Activated naive CD4-positive, alpha-beta T cell treated with anti-CD3 and anti-CD28 coated beads, Interleukin-2, amount 10 ng/mL, durations not matched to agents 7 days and 5 days (primary cell): Measurements from ENCODE around the gene RIN2.

Source experiments
- CTCF ChIA-PET: fragments of 350-600 bp; sonication (Branson Sonifier 250); formaldehyde crosslinking; loops from one replicate; lab custom pipeline; 2021; ENCODE audit warnings: antibody characterized with exemption; lab: Charles Lee
- DNase-seq: peaks from one replicate; pipeline ENCODE4 v3.0.0-alpha.2; 2020
- H3K27ac Mint-ChIP-seq: one replicate; pipeline ENCODE4 v1.8.0; 2021; ENCODE audit warnings: mild to moderate bottlenecking, moderate library complexity, mixed read lengths
- H3K27me3 Mint-ChIP-seq: one replicate; pipeline ENCODE4 v1.8.0; 2021; ENCODE audit warnings: mild to moderate bottlenecking, mixed read lengths
- H3K36me3 Mint-ChIP-seq: one replicate; pipeline ENCODE4 v1.8.0; 2021; ENCODE audit warnings: mixed read lengths
- H3K4me1 Mint-ChIP-seq: one replicate; pipeline ENCODE4 v1.8.0; 2021; ENCODE audit warnings: mixed read lengths
- H3K4me3 Mint-ChIP-seq: one replicate; pipeline ENCODE4 v1.8.0; 2021; ENCODE audit warnings: mild to moderate bottlenecking, moderate library complexity, mixed read lengths
- H3K9me3 Mint-ChIP-seq: one replicate; pipeline ENCODE4 v1.8.0; 2021; ENCODE audit warnings: mixed read lengths

The RIN2 gene

DNA sequence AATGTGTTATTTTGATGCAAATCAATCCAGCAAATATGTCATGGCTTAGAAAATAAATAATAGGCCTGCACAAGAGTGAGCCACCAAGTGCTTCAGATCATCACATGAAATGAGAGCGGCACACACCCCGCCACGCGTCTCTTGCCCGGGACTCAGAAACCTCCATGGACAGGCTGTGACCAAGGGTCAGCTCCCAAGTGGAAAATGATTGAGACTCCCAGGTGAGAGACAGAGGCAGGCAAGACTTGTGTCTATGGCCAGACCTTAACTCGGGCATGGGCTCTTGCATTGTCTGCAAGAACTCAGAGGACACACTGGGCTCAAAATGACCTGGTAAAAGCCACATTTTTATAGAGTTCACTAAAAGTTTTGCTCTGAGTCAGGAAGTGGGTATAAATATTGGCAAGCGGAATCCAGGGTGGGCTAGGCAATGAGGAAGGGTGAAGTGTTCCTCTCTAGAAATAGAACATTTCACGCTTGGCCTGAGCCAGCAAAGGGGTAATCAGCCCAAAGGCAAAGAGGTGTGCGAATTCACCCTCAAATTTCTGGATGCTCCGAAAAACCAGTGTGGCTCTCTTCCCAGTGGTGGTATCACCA is 30.7 kb upstream of the RIN2 start:
- CTCF ChIA-PET, result no interaction called here
- Mint-ChIP-seq H3K9me3 (no peaks in the 10 kb centered on the region), H3K27me3 (peaks cover 3% of the 10 kb centered on the region), H3K4me3 (no peak overlapping the region), H3K36me3 (no peaks in the 10 kb centered on the region), H3K4me1 (no peaks in the 10 kb centered on the region), H3K27ac (no peak overlapping the region)
- DNase-seq, result no peak

GRCh38 chr20:19729672-19730071 is 28.4 kb upstream of the RIN2 start:
- peaks cover 3% of the 10 kb centered on the region for H3K27me3 Mint-ChIP-seq
- CTCF ChIA-PET, result no interaction called here
- no peak overlapping the region for H3K4me3 Mint-ChIP-seq
- no peaks in the 10 kb centered on the region for H3K4me1 Mint-ChIP-seq
- no peak for DNase-seq
- H3K9me3 Mint-ChIP-seq, result no peaks in the 10 kb centered on the region
- no peak overlapping the region for H3K27ac Mint-ChIP-seq
- no peaks in the 10 kb centered on the region for H3K36me3 Mint-ChIP-seq

- no peaks in the 10 kb centered on the region for H3K4me1 Mint-ChIP-seq
- peaks cover 3% of the 10 kb centered on the region for H3K27me3 Mint-ChIP-seq
- no peak for DNase-seq
- no peaks in the 10 kb centered on the region for H3K9me3 Mint-ChIP-seq
- H3K4me3 Mint-ChIP-seq, result no peak overlapping the region
- no peak overlapping the region for H3K27ac Mint-ChIP-seq
- H3K36me3 Mint-ChIP-seq, result no peaks in the 10 kb centered on the region
- CTCF ChIA-PET, result no interaction called here
Observed at GRCh38 chr20:19730706-19731105, 27.4 kb upstream of the RIN2 start.

GRCh38 chr20:19734811-19735210 is 23.2 kb upstream of the RIN2 start:
- Mint-ChIP-seq H3K9me3 (no peaks in the 10 kb centered on the region), H3K27me3 (peaks cover 5% of the 10 kb centered on the region), H3K27ac (no peak overlapping the region), H3K4me1 (no peaks in the 10 kb centered on the region), H3K4me3 (no peak overlapping the region), H3K36me3 (no peaks in the 10 kb centered on the region)
- DNase-seq, result no peak
- CTCF ChIA-PET, result no interaction called here

DNA sequence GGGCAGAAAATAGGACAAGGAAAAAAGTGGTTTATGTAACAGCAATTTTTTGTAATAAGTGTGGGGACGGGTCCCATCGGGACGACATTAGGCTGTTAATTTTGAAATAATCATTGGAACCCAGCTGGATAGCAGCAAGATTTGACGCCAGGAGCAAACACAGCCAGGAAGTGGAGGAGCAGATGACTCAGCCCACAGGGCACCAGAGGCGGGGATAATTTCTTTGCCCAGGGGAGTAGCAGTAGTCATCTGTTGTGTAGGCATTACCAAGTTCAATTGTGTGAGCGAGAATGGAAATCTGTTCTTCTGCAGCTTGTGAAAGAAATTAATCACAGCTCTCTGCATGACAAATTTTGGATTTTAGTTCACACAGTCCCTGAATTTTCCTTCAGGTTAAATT is 22.6 kb upstream of the RIN2 start:
- Mint-ChIP-seq H3K9me3 (no peaks in the 10 kb centered on the region), H3K27ac (no peak overlapping the region), H3K4me1 (no peaks in the 10 kb centered on the region), H3K4me3 (no peak overlapping the region), H3K36me3 (no peaks in the 10 kb centered on the region), H3K27me3 (peaks cover 8% of the 10 kb centered on the region)
- no peak for DNase-seq
- CTCF ChIA-PET, result no interaction called here

DNA sequence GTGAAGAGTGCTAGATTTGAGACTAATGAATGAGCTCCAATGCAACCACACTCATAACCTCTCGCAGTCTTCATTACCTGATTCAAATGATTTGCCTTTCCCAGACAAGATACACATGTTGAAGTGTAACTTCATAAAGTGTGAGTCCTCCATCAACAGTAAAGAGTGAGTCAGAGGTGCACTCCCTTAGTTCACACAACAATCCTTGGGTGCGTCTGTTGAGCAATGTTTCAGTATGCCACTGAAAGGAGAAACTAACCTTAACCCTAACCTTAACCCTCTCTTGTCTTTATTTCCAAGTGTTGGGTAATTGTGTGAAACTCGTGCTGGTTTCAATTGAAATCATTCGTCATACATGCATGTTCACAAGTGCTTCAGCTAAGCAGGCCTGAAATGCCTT is 21.0 kb upstream of the RIN2 start:
- Mint-ChIP-seq H3K36me3 (no peaks in the 10 kb centered on the region), H3K4me1 (no peaks in the 10 kb centered on the region), H3K27ac (no peak overlapping the region), H3K9me3 (no peaks in the 10 kb centered on the region), H3K4me3 (no peak overlapping the region), H3K27me3 (peaks cover 8% of the 10 kb centered on the region)
- no peak for DNase-seq
- CTCF ChIA-PET, result no interaction called here

DNA sequence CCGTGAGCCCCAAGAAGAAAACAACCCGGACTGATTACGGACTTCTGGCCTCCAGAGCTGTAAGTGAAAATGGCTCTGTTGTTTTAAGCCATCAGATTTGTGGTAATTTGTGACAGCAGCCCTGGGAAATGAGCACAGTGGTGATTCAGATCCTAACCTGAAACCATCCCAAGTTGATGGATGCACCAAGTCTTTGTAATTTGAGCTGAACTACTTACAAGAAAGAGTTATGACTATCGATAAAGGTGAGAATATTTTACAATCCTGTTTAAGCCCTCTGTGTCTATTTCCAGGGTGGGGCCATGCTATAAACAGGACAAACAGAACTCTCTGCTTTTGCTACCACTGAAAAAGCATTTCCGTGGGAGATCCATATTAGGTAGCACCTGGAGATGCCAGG is 19.1 kb upstream of the RIN2 start:
- CTCF ChIA-PET, result no interaction called here
- Mint-ChIP-seq H3K4me1 (no peaks in the 10 kb centered on the region), H3K9me3 (no peaks in the 10 kb centered on the region), H3K27me3 (peaks cover 13% of the 10 kb centered on the region), H3K36me3 (no peaks in the 10 kb centered on the region), H3K27ac (no peak overlapping the region), H3K4me3 (no peak overlapping the region)
- no peak for DNase-seq

- H3K36me3 Mint-ChIP-seq, result no peaks in the 10 kb centered on the region
- no peak for DNase-seq
- peaks cover 13% of the 10 kb centered on the region for H3K27me3 Mint-ChIP-seq
- H3K9me3 Mint-ChIP-seq, result no peaks in the 10 kb centered on the region
- CTCF ChIA-PET, result no interaction called here
- no peak overlapping the region for H3K4me3 Mint-ChIP-seq
- H3K27ac Mint-ChIP-seq, result no peak overlapping the region
- H3K4me1 Mint-ChIP-seq, result no peaks in the 10 kb centered on the region
Observed at GRCh38 chr20:19739351-19739750, 18.7 kb upstream of the RIN2 start.

DNA sequence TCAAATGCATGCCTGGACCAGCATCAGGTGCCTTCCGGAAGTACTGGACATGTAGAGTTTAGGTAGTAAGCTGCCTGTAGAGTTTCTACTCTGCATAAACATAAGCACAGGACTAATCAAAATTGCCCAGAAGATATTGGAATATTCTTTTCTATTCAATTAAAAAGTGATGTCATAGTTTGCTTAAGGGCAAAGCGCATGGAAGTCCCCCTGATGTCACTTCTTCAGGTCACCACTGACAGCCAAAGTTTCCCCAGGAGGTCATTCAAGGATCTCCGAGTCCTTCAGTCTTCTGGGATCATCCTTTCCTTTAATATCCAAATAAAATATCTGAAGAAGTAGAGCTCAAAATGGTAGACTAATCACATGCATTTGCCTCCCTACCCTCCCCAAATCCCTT is 17.5 kb upstream of the RIN2 start:
- CTCF ChIA-PET, result interaction anchor here (0.7 kb wide), 1 partner anchor 126 kb away, joined by 3 read pairs; no protein-coding TSS in a partner anchor
- no peak for DNase-seq

DNA sequence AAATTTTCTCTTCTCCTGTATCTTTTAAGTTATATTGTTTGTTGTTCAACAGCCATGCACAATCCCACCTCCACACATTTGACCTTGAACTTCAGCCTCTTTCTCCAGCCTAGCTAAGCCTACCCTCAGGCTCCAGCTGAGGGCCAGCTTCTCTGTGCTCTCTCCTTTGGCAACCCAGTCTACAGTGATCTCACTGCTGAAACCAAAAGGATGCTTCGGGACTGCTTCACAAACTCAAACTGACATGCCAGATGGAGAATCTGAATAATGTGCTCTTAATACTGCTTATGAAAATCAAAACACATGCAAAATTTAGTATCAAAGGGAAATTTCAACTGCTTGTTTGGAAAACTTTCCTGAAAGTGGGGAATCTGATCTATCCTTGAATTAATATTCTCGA is 16.1 kb upstream of the RIN2 start:
- CTCF ChIA-PET, result no interaction called here
- Mint-ChIP-seq H3K27me3 (peaks cover 13% of the 10 kb centered on the region), H3K4me1 (no peaks in the 10 kb centered on the region), H3K27ac (no peak overlapping the region), H3K4me3 (no peak overlapping the region), H3K36me3 (no peaks in the 10 kb centered on the region), H3K9me3 (no peaks in the 10 kb centered on the region)
- no peak for DNase-seq

More for the DNA sequence above, 17.5 kb upstream of the RIN2 start:
- H3K9me3 Mint-ChIP-seq, result no peaks in the 10 kb centered on the region
- peaks cover 13% of the 10 kb centered on the region for H3K27me3 Mint-ChIP-seq
- H3K27ac Mint-ChIP-seq, result no peak overlapping the region
- no peaks in the 10 kb centered on the region for H3K36me3 Mint-ChIP-seq
- no peaks in the 10 kb centered on the region for H3K4me1 Mint-ChIP-seq
- no peak overlapping the region for H3K4me3 Mint-ChIP-seq

DNA sequence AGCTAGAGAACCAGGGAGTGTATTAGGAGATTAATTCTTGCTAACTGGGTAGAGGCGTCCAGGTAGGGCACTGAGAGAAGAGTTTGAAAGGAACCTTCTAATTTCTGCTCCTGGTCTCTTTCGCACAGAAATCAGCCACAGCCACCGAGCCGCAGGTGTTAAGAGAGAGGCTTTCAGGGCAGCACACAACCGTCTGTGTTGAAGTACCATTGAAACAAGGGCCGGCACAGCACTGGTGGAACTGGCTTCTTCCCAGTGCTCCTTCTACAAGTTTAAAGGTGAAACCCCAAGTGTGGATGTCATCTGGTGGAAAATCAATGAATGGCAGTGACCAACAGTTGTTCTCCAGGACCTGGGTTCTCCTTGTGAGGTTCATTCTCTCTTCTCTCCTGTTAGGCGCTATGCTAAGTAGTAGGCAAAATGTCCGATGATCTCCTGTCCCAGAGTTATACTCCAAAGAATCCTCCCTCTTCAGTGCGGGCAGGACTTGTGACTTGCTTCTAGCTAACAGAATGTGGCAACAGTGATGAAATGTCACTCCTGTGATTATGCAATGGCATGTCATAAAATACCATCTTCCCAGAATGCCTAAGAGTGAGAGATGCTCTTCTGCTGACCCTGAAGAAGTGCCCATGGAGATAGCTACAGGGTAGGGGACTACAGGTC is 15.0 kb upstream of the RIN2 start:
- CTCF ChIA-PET, result no interaction called here
- no peak for DNase-seq
- no peak overlapping the region for H3K4me3 Mint-ChIP-seq
- no peaks in the 10 kb centered on the region for H3K4me1 Mint-ChIP-seq
- H3K9me3 Mint-ChIP-seq, result no peaks in the 10 kb centered on the region
- H3K36me3 Mint-ChIP-seq, result no peaks in the 10 kb centered on the region
- peaks cover 13% of the 10 kb centered on the region for H3K27me3 Mint-ChIP-seq
- H3K27ac Mint-ChIP-seq, result no peak overlapping the region

GRCh38 chr20:19743640-19743995 is 14.4 kb upstream of the RIN2 start:
- H3K27ac Mint-ChIP-seq, result no peak overlapping the region
- H3K4me1 Mint-ChIP-seq, result no peaks in the 10 kb centered on the region
- peaks cover 13% of the 10 kb centered on the region for H3K27me3 Mint-ChIP-seq
- DNase-seq, result no peak
- no peak overlapping the region for H3K4me3 Mint-ChIP-seq
- CTCF ChIA-PET, result no interaction called here
- no peaks in the 10 kb centered on the region for H3K9me3 Mint-ChIP-seq
- no peaks in the 10 kb centered on the region for H3K36me3 Mint-ChIP-seq

- H3K27ac Mint-ChIP-seq, result no peak overlapping the region
- DNase-seq, result no peak
- H3K4me3 Mint-ChIP-seq, result no peak overlapping the region
- CTCF ChIA-PET, result no interaction called here
- no peaks in the 10 kb centered on the region for H3K9me3 Mint-ChIP-seq
- peaks cover 5% of the 10 kb centered on the region for H3K27me3 Mint-ChIP-seq
- H3K36me3 Mint-ChIP-seq, result no peaks in the 10 kb centered on the region
- no peaks in the 10 kb centered on the region for H3K4me1 Mint-ChIP-seq
Observed at GRCh38 chr20:19745106-19745505, 13.0 kb upstream of the RIN2 start.

- DNase-seq, result no peak
- Mint-ChIP-seq H3K9me3 (no peaks in the 10 kb centered on the region), H3K36me3 (no peaks in the 10 kb centered on the region), H3K4me3 (no peak overlapping the region), H3K27me3 (peaks cover 5% of the 10 kb centered on the region), H3K27ac (no peak overlapping the region), H3K4me1 (no peaks in the 10 kb centered on the region)
- CTCF ChIA-PET, result no interaction called here
Observed at GRCh38 chr20:19745584-19745983, 12.5 kb upstream of the RIN2 start.

DNA sequence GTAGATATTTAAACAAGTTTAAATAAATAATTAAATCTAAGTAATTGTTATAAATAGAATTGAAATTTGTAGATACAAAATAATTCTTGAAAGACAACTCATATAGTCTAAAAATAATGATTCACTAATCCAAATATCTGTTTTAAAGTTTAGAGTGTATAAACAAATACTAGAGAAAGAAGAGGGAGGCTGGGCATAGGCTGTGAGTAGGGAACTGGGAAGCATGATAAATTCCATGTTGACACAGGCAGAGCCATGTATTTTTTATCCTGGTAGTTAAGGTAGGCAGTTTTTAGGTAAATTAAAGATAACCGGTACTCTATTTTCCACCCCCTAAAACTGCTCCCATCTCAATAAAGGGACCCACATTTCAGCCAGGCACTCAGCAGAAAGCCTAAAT is 11.7 kb upstream of the RIN2 start:
- Mint-ChIP-seq H3K27me3 (peaks cover 5% of the 10 kb centered on the region), H3K9me3 (no peaks in the 10 kb centered on the region), H3K4me1 (no peaks in the 10 kb centered on the region), H3K27ac (no peak overlapping the region), H3K36me3 (no peaks in the 10 kb centered on the region), H3K4me3 (no peak overlapping the region)
- CTCF ChIA-PET, result no interaction called here
- DNase-seq, result no peak
